Right lobe of liver (tissue), 4 donors: Measurements from ENCODE around the gene TNFAIP3.

ENCODE experiments used
- CTCF ChIP-seq, 4 donors: fragments of 200-600 bp in 3 of 4; fragments of 450-650 bp in 1 of 4; IDR thresholded peaks; one replicate each; pipeline versions ENCODE4 v1.5.1 to v1.8.0; 2016 to 2022; ENCODE audit warnings: antibody characterized with exemption in 4 of 4, mild to moderate bottlenecking in 2 of 4
- POLR2A ChIP-seq: fragments of 450-650 bp; IDR thresholded peaks from one replicate; pipeline ENCODE4 v1.6.1; 2017; ENCODE audit warnings: antibody characterized with exemption, mild to moderate bottlenecking
- donor health status: DM: no; HTN: no; CAD: no.
- donor health status: DM: no; HTN: no; CAD: no.
- donor health status: DM: no; HTN: yes; CAD: no.

DNA sequence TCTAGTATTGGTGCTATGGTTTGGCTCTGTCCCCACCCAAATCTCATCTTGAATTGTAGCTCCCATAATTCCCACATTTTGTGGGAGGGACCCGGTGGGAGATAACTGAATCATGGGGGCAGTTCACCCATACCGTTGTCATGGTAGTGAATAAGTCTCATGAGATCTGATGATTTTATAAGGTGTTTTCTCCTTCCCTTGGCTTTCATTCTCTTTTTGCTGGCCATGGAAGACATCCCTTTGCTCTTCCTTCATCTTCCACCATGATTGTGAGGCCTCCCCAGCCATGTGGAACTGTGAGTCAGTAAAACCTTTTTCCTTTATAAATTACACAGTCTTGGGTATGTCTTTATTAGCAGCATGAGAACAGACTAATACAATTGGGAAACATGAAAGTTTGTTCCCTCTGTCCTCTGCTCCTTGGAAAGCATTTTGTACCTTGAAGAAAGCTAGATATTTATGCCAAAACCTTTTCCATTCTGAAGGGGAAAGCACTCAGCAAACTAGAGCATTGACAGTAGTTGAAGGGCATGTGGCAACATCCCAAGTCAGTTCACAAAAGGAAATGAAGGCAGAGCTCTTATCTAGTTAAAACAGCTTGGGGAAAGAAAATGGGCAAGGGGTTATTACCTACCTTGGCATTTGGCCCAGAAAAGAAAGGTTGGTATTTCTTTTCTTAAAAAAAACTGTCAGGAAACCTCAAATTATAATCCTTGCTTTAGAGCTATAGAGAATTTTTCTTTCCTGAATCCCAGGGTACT lies 10.7 kb upstream of the TNFAIP3 start:
- no peak for TF ChIP-seq CTCF (IDR thresholded peaks at IDR 0.05)
- TF ChIP-seq POLR2A, result no peak
